ENCODE data around the gene DTHD1.

DTHD1 gene

GRCh38 chr4:36269101-36269500 lies 12.3 kb upstream of the DTHD1 start:
- in situ Hi-C loops (cut with MboI; ENCODE audit: low sequenced_read_pairs) = no loop called here

- in situ Hi-C loops (cut with MboI; ENCODE audit: low sequenced_read_pairs) = no loop called here
Measured at GRCh38 chr4:36269533-36270173, 11.8 kb upstream of the DTHD1 start.

- in situ Hi-C loops (cut with MboI; ENCODE audit: low sequenced_read_pairs) = no loop called here
Measured at GRCh38 chr4:36273276-36273675, 8.1 kb upstream of the DTHD1 start.

GRCh38 chr4:36274158-36274557 lies 7.3 kb upstream of the DTHD1 start:
- in situ Hi-C loops (cut with MboI; ENCODE audit: low sequenced_read_pairs) = no loop called here

- in situ Hi-C loops (cut with MboI; ENCODE audit: low sequenced_read_pairs) = no loop called here
Measured at GRCh38 chr4:36277533-36277932, 3.9 kb upstream of the DTHD1 start.

GRCh38 chr4:36278789-36279188 lies 2.6 kb upstream of the DTHD1 start:
- in situ Hi-C loops (cut with MboI; ENCODE audit: low sequenced_read_pairs) = no loop called here

- in situ Hi-C loops (cut with MboI; ENCODE audit: low sequenced_read_pairs) = no loop called here
Measured at GRCh38 chr4:36280555-36280954, 861 bp upstream of the DTHD1 start.

GRCh38 chr4:36282503-36283030 lies 1.2 kb downstream of the DTHD1 start:
- in situ Hi-C loops (cut with MboI; ENCODE audit: low sequenced_read_pairs) = no loop called here

GRCh38 chr4:36283912-36284465 lies 2.6 kb downstream of the DTHD1 start:
- in situ Hi-C loops (cut with MboI; ENCODE audit: low sequenced_read_pairs) = no loop called here

- in situ Hi-C loops (cut with MboI; ENCODE audit: low sequenced_read_pairs) = no loop called here
Measured at GRCh38 chr4:36285784-36286480, 4.5 kb downstream of the DTHD1 start.

- in situ Hi-C loops (cut with MboI; ENCODE audit: low sequenced_read_pairs) = no loop called here
Measured at GRCh38 chr4:36286481-36286871, 5.1 kb downstream of the DTHD1 start.

GRCh38 chr4:36288731-36289426 lies 7.5 kb downstream of the DTHD1 start:
- in situ Hi-C loops (cut with MboI; ENCODE audit: low sequenced_read_pairs) = no loop called here

- in situ Hi-C loops (cut with MboI; ENCODE audit: low sequenced_read_pairs) = no loop called here
Measured at GRCh38 chr4:36290641-36291040, 9.2 kb downstream of the DTHD1 start.

GRCh38 chr4:36292556-36293188 lies 11.3 kb downstream of the DTHD1 start:
- in situ Hi-C loops (cut with MboI; ENCODE audit: low sequenced_read_pairs) = no loop called here

- in situ Hi-C loops (cut with MboI; ENCODE audit: low sequenced_read_pairs) = no loop called here
Measured at GRCh38 chr4:36301127-36301526, 19.7 kb downstream of the DTHD1 start.

GRCh38 chr4:36303426-36304137 lies 22.2 kb downstream of the DTHD1 start:
- in situ Hi-C loops (cut with MboI; ENCODE audit: low sequenced_read_pairs) = no loop called here

GRCh38 chr4:36304138-36304681 lies 22.8 kb downstream of the DTHD1 start:
- in situ Hi-C loops (cut with MboI; ENCODE audit: low sequenced_read_pairs) = no loop called here

GRCh38 chr4:36308150-36308549 lies 26.7 kb downstream of the DTHD1 start:
- in situ Hi-C loops (cut with MboI; ENCODE audit: low sequenced_read_pairs) = no loop called here

GRCh38 chr4:36310216-36310615 lies 28.8 kb downstream of the DTHD1 start:
- in situ Hi-C loops (cut with MboI; ENCODE audit: low sequenced_read_pairs) = no loop called here

GRCh38 chr4:36310793-36311192 lies 29.4 kb downstream of the DTHD1 start:
- in situ Hi-C loops (cut with MboI; ENCODE audit: low sequenced_read_pairs) = no loop called here
